ENCODE results near the gene NT5DC2. TPM values are rescaled to one million over a fixed set of nuclear protein-coding genes. Genes with fewer than 3 reads are reported as not detected.

The NT5DC2 gene
- total RNA-seq, 3 donors from 2014 or later (not counting 1 experiment from before 2014, with no cell fraction given), result 2.2 to 10.7 (median 2.2) TPM

DNA sequence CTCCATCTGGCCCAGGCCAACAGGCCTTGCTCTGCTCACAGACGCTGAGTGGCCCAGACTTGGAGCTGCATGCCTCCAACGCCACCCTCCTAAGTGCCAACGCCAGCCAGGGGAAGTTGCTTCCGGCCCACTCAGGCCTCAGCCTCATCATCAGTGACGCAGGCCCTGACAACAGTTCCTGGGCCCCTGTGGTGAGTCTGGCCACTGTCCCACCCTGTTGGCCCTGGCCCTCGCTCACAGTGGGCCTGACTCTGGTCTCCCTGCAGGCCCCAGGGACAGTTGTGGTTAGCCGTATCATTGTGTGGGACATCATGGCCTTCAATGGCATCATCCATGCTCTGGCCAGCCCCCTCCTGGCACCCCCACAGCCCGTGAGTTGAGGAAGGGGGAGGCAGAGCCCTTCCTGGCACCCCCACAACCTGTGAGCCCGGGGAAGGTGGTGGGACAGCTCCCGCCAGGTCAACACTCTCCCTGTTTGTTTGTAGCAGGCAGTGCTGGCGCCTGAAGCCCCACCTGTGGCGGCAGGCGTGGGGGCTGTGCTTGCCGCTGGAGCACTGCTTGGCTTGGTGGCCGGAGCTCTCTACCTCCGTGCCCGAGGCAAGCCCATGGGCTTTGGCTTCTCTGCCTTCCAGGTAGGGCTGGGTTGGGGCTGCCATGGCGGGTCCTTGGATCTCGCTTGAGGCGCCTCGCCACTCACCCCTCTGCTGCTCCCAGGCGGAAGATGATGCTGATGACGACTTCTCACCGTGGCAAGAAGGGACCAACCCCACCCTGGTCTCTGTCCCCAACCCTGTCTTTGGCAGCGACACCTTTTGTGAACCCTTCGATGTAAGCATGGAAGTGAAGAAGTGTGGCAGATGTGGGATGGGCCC lies 10.0 kb downstream of the NT5DC2 start:
- H3K36me3 ChIP-seq (ENCODE audit: control insufficient read depth, insufficient read depth, low read length), result no peaks in the 10 kb centered on the region
- TF ChIP-seq, protein P1, sequence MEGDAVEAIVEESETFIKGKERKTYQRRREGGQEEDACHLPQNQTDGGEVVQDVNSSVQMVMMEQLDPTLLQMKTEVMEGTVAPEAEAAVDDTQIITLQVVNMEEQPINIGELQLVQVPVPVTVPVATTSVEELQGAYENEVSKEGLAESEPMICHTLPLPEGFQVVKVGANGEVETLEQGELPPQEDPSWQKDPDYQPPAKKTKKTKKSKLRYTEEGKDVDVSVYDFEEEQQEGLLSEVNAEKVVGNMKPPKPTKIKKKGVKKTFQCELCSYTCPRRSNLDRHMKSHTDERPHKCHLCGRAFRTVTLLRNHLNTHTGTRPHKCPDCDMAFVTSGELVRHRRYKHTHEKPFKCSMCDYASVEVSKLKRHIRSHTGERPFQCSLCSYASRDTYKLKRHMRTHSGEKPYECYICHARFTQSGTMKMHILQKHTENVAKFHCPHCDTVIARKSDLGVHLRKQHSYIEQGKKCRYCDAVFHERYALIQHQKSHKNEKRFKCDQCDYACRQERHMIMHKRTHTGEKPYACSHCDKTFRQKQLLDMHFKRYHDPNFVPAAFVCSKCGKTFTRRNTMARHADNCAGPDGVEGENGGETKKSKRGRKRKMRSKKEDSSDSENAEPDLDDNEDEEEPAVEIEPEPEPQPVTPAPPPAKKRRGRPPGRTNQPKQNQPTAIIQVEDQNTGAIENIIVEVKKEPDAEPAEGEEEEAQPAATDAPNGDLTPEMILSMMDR (IDR thresholded peaks at IDR 0.05), result no peak
- intact Hi-C loops (cut with micrococcal nuclease), result no loop called here
- H3K4me3 ChIP-seq (ENCODE audit: low read length), result no peak overlapping the region
- DNase-seq, result no peak
- H3K9me3 ChIP-seq (ENCODE audit: control insufficient read depth, insufficient read depth, low read length), result no peaks in the 10 kb centered on the region
- ATAC-seq, result no peak
- Mint-ChIP-seq H3K9me3 (no peaks in the 10 kb centered on the region), H3K27me3 (ENCODE audit: low read depth in 2 of 2) (no peaks in the 10 kb centered on the region), H3K27ac (no peak overlapping the region), H3K36me3 (no peaks in the 10 kb centered on the region), H3K4me1 (no peaks in the 10 kb centered on the region), H3K4me3 (no peak overlapping the region)
- no peak overlapping the region for H3K27ac ChIP-seq (ENCODE audit: low read length)
- no peaks in the 10 kb centered on the region for H3K4me1 ChIP-seq (ENCODE audit: control insufficient read depth, insufficient read depth, low read length)
- WGBS (ENCODE audit: insufficient coverage), result 90% methylated on average over 26 of the region's 26 CpGs
- H3K27me3 ChIP-seq (ENCODE audit: control insufficient read depth, insufficient read depth, low read length), result no peaks in the 10 kb centered on the region

DNA sequence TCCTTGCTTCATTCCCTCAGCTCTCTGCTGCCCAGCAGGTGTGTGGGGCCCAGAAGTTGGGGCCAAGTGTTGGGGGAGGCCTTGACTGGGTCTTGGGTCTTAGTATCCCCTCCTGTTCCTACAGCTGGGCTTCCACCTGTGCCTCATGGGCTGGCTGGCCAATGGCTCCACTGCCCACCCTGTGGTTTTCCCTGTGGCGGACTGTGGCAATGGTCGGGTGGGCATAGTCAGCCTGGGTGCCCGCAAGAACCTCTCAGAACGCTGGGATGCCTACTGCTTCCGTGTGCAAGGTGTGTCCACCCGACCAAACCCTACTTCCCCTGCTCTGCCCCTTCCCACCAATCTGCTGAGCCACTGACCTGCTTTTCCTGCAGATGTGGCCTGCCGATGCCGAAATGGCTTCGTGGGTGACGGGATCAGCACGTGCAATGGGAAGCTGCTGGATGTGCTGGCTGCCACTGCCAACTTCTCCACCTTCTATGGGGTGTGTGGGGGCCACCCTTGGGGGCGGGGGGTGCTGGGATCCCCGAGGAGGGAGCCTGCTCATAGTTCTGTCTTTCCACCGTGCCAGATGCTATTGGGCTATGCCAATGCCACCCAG lies 10.9 kb downstream of the NT5DC2 start:
- Mint-ChIP-seq H3K4me3 (no peak overlapping the region), H3K9me3 (no peaks in the 10 kb centered on the region), H3K27me3 (ENCODE audit: low read depth in 2 of 2) (no peaks in the 10 kb centered on the region), H3K27ac (no peak overlapping the region), H3K4me1 (no peaks in the 10 kb centered on the region), H3K36me3 (no peaks in the 10 kb centered on the region)
- TF ChIP-seq, protein P1 (IDR thresholded peaks at IDR 0.05), result no peak
- ATAC-seq (no peak), DNase-seq (no peak)
- Histone ChIP-seq H3K27ac (ENCODE audit: low read length) (no peak overlapping the region), H3K27me3 (ENCODE audit: control insufficient read depth, insufficient read depth, low read length) (no peaks in the 10 kb centered on the region), H3K36me3 (ENCODE audit: control insufficient read depth, insufficient read depth, low read length) (no peaks in the 10 kb centered on the region), H3K4me3 (ENCODE audit: low read length) (no peak overlapping the region), H3K4me1 (ENCODE audit: control insufficient read depth, insufficient read depth, low read length) (no peaks in the 10 kb centered on the region), H3K9me3 (ENCODE audit: control insufficient read depth, insufficient read depth, low read length) (no peaks in the 10 kb centered on the region)
- WGBS (ENCODE audit: insufficient coverage), result 90% methylated on average over 14 of the region's 14 CpGs
- intact Hi-C loops (cut with micrococcal nuclease), result no loop called here

DNA sequence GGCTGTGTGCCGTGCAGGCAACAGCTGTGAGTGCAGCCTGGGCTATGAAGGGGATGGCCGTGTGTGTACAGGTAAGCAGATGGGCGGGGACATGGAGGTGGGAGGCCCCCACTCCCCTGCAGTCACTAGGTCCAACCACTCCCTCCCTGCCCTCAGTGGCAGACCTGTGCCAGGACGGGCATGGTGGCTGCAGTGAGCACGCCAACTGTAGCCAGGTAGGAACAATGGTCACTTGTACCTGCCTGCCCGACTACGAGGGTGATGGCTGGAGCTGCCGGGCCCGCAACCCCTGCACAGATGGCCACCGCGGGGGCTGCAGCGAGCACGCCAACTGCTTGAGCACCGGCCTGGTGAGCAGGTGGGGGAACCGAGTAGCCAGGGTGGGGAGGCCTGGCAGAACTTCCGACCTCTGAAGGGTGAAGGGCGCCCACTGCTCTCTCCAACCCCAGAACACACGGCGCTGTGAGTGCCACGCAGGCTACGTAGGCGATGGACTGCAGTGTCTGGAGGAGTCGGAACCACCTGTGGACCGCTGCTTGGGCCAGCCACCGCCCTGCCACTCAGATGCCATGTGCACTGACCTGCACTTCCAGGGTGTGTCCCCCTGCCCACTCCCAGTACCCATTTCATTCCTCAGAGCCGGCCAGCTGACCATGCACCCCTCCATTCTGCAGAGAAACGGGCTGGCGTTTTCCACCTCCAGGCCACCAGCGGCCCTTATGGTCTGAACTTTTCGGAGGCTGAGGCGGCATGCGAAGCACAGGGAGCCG lies 11.6 kb downstream of the NT5DC2 start:
- DNase-seq, result no peak
- ATAC-seq, result no peak
- no peak overlapping the region for H3K4me3 Mint-ChIP-seq

More for the DNA sequence above, 11.6 kb downstream of the NT5DC2 start:
- WGBS (ENCODE audit: insufficient coverage), result 94% methylated on average over 33 of the region's 33 CpGs
- Mint-ChIP-seq H3K4me1 (no peaks in the 10 kb centered on the region), H3K27ac (no peak overlapping the region), H3K9me3 (no peaks in the 10 kb centered on the region), H3K36me3 (no peaks in the 10 kb centered on the region), H3K27me3 (ENCODE audit: low read depth in 2 of 2) (no peaks in the 10 kb centered on the region)
- no peaks in the 10 kb centered on the region for H3K36me3 ChIP-seq (ENCODE audit: control insufficient read depth, insufficient read depth, low read length)
- no peaks in the 10 kb centered on the region for H3K27me3 ChIP-seq (ENCODE audit: control insufficient read depth, insufficient read depth, low read length)
- TF ChIP-seq, protein P1 (IDR thresholded peaks at IDR 0.05), result no peak
- no peaks in the 10 kb centered on the region for H3K4me1 ChIP-seq (ENCODE audit: control insufficient read depth, insufficient read depth, low read length)
- H3K27ac ChIP-seq (ENCODE audit: low read length), result no peak overlapping the region
- no peak overlapping the region for H3K4me3 ChIP-seq (ENCODE audit: low read length)
- intact Hi-C loops (cut with micrococcal nuclease), result no loop called here
- H3K9me3 ChIP-seq (ENCODE audit: control insufficient read depth, insufficient read depth, low read length), result no peaks in the 10 kb centered on the region
